Frontal cortex (tissue), 4 donors: ENCODE data around the gene APP. TPM values are rescaled to one million over a fixed set of nuclear protein-coding genes. Genes with fewer than 3 reads are reported as not detected.

ENCODE experiments used
- DNase-seq, 2 donors: peaks; one replicate each; pipeline ENCODE4 v3.0.0; 2012; ENCODE audit warnings: low spot score in 2 of 2
- FAIRE-seq: peaks from 2 replicates; lab custom pipeline; 2012; peaks lifted over from hg19 to GRCh38; lab: Jason Lieb, UNC
- small RNA-seq: library from RNA; depleted of rRNA; stranded (forward); fragments of <200 nt; gene quantifications from one replicate; pipeline ENCODE3, GENCODE V24; 2014
- total RNA-seq: library from RNA; depleted of rRNA; stranded (reverse); fragments of >200 nt; gene quantifications from one replicate; pipeline ENCODE4 v1.2.3, GENCODE V29; 2014
- donor health status: control.
- donor health status: control.
- donor health status: control.

The APP gene
- total RNA-seq, 1 donor from 2014 or later = 549 TPM

DNA sequence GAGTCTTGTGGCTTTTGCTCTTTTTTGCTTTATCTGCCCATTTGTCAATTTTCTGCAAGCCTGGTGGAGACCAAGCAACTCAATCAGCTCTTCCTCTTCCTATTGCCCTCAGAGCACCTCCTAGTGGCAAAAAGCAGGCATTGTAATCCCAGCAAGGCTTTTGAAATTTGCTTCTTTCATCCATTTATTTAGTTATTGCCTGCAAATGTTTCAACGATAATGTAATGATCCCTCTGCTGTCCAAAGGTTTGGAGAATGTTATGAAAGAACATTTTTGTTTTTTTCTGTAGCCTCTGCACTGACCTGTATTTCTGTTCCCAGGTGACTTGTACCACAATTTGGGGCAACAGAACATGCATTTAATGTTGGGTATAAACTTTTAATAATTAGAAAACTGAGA lies 308.0 kb downstream of the APP start:
- DNase-seq (no peak), FAIRE-seq (no peak)

DNA sequence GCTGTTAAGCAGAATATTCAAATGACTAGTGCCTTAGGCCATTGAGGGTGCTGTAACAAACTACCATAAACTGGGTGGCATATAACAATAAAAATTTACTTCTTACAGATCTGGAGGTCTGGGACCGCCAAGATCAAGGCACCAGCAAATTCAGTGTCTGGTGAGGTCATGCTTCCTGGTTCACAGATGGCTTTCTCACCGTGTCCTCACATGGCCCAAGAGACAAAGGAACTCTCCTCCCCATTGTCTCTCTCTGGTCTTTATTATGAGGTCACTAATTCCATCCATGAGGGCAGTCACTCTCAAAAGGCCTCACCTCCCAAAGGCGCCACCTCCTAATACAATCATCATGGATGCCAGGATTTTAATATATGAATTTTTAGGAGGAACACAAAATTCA lies 308.5 kb downstream of the APP start:
- DNase-seq = no peak
- no peak for FAIRE-seq

DNA sequence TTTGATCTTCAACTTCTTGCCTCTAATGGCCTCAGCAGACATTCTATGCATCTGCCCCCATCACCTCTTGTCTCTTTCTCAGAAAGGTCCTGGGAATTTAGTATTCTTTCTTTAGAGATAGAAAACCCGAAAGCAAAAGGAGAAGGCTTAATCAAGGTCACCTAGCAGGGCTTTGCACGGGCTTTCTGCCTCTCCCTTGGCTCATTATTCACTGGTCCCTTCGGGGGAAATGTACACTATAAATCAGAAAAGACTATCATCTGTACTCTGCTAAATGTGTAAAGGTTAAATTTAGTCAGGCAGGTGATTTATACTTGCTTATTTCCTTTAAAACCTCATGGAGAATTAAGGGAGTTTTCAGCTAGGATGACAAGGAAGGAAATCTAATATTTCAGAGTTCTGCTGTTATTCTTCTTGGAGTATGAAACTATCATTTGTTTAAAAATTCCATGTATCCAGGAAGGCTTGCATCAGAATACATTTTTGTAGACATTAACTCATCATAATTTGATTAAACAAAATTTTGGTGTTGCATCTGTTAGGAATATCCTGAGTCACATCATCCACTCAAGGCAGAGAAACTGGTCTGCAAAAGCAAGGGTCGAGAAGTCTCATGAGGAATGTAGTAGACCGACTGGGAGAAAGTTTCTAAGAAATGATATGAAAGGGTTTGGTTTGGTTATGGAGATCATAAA lies 311.2 kb downstream of the APP start:
- DNase-seq = no peak

DNA sequence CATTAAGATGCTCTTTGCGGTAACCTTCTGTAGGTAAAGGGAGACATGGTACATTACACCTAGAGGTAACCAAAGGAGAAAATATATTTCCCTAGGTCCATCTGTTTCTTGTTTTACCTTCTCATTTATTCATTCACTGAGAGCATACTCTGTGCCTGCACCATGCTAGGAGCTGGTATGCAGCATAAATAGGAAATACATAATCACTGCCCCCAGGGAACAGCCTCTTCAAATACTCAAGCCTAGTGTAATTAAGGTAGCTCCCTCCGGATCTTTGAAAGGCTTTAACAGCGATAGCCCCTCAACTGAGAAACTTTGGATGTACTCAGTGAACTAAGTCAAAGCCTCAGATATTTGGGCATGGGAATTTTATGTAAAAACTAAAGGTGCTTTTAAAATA lies 312.2 kb downstream of the APP start:
- FAIRE-seq (no peak), DNase-seq (no peak)

More for the DNA sequence above, 311.2 kb downstream of the APP start:
- FAIRE-seq = no peak

DNA sequence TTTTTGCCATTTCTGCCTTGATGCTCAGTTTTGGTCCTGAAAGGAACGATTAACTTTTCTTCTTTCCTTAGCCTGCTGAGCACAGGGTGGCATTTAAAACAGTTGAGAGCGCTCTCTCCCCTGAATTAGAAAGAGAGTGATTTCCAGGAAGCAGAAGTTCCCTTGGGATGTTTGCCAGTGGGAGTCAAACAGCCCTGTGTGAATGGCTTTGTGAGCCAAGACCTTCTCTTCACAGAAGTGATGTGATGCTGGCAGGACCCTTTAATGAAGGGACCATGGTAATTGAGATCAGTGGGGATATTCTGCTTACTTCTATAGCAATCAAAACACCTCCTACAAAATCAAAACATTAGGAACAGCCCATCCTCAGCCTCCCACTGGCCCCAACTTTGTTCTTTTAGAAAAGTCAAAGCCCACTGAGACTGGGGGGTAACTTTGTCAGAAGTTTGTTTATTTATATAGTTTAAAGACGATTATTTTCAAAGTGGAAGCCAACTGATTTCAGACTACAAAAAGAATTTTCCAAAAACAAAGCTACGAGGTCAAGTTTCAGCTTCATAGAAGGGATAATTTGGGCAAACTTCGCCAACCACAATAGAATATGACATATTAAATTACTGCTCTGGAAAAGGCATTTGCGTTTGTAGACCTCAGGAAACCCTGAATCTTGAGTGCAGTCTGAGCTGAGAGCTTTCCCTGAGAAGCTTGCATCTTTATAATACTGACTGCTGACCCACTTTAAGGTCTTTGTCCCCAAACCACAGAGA lies 313.1 kb downstream of the APP start:
- no peak for DNase-seq
- no peak for FAIRE-seq

DNA sequence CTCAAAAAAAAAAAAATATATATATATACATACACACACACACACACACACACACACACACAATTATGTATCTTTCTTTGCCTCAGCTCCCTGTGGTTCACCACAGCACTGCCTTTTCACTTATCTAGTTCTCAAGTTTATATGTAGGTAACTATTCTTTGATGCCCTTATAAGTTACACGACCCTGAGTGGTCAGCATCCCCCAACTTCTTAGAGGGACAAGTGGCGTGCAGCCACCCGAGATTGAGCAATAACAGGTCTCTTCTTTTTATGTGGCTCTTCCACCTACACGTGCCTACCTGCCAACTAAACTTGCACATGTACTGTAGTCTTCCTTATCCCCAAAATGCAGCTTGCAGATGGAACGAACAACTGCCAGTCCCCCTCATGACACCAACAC lies 315.0 kb downstream of the APP start:
- FAIRE-seq (no peak), DNase-seq (no peak)

DNA sequence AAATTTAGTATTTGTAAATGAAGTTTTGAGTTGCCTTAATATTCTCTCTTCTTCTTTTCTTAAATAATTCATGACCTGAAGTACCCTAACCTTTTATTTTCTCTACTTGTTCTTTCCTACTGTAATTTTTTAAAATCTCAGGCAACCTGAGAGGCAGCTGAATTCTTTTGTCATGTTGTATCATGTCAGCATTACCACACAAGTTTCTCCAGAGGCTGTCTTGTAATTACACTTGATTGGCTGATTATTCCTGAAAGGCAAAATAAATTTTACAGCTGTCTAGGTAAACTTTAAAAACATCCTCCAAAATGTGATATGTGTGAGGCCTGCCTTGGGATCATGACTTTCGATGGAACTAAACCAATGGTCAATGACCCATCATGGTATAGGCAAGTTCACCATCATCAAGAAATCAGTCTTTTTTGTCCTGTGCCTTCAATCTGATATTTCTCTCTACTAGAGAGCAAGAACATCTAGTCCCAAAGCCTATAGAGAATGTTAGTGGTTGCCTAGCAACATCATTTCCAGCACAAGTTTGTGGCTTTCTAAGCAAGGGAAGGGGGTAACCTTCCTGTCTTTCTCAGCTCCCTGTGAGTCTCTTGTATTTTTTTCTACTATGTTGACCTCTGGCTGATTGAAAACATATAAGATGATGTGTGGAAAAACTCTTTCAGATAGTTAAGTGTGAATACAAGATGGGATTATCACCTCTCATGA lies 320.3 kb downstream of the APP start:
- FAIRE-seq (no peak), DNase-seq (no peak)

DNA sequence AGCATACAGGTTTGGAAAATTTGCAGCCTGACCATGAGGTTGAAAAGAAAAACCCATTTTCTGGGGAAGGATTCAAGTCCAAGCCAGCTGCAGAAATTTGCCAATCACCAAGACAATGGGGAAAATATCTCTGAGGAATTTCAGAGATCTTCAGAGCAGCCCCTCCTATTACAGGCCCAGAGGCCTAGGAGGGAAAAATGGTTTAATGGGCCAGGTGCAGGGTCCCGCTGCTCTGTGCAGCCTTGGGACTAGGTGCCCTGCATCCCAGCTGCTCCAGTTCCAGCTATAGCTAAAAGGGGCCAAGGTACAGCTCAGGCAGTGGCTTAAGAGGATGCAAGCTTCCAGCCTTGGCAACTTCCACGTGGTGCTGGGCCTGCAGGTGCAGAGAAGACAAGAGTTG lies 322.3 kb downstream of the APP start:
- no peak for FAIRE-seq
- no peak for DNase-seq

DNA sequence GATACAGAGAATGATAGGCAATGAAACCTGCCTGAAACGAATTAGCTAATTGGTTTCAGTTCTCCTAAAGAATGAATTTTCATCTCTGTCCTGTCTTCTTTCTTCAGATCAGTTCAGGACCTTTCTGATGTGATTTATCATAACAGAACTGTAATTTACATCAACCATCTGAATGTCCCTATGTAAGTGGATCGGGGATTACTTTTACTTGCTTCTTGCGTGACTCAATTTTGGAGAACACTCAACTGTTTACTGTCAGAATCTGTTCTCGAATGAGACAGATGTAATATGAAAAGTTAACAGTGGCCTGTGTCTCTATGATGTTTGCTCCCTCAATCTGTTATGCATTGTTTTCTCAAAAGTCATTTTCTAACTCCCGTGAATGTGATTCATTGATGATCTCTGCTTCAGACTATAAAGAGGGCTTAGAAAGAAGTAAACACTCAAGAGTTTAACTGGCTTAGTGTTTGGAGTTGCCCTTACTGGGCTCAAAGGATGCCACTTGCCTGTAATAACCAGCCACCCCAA lies 324.8 kb downstream of the APP start:
- DNase-seq (no peak), FAIRE-seq (no peak)

DNA sequence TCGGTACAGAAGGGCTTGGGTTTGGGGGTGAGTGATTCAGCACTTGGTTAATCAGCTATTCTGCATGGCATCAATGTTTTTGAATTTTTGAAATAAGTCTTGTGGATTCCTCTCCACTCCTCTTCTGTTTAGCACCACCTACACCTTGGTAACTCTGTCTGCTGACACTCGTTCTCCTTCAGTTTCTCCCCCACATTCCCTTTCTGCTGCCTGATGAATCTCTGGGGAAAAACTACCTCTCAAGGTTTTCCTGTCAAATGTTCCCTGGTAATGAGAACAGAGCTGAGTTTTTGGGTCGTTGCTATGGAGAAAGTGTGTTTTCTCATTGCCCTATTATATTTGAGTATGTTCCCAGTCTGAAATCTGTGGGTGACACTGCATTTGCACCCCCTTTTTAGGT lies 327.6 kb downstream of the APP start:
- DNase-seq = no peak

DNA sequence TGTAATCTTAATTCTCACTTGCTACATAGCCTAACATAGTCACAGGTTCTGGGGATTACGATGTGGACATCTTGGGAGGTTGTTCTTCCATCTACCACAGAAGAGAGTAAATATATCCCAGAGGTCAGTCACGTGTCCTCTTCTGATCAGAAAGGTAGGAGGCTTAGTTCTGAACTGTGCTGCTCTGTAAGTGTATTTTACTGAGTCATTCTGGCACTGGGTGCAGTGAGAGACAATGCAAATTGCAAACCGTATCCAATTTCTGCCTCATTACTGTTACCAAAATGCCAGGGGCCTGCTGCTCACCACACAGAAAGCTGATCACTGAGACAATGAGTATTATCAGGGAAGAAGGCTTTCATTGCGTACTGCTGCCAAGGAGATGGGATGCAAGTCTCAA lies 331.8 kb downstream of the APP start:
- DNase-seq (no peak), FAIRE-seq (no peak)

More for the DNA sequence above, 327.6 kb downstream of the APP start:
- FAIRE-seq = no peak

DNA sequence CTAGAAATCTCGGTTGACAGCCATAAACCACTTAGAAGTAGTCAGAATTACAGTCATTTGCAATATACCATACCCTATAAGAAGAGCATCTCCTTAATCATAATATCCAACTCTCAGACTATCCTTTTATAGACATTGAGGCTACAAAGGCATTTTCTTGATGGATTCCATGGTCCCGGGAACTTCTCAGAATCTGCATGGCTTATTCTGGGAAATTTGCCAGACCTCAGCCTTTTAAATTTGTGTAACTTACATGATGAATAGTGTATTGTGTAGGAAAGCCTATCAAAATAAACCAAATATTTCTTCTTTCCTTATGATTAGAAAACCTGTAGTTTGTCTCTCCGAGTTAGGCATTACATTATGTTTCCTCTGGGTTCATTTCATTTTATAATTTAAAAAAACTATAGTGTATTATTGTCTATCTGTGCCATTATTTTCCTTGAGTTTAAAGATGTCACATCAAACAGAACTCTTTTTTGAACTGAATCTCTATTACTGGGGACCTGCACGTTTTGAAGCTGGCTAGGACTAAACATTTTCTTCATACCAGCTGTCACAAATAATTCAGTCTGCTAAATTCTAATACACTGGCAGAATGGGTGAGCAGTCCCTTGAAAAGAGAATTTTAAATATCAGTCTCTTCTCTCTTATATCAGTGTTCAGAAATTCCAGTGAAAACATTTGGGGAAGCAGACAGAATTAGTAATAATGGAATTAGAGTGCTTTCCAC lies 332.9 kb downstream of the APP start:
- FAIRE-seq = no peak
- no peak for DNase-seq

DNA sequence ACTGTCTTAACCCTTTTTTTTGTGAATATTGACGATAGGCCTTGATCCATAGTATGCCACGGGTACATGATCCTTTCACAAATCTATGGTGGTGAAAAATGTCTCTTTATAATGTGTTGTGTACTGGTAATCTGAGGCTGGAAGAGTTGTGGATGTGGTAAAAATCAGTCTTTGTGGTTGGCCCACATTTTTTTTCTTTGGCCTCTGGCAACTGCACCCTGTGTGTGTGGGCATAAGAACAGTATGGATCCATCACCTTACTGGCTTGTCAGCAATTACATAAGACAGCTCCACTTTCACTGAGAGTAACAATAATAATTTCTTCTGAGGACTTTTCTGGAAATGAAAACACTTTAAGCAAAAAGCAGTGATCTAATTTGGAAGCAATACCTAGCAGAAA lies 334.2 kb downstream of the APP start:
- DNase-seq = no peak

DNA sequence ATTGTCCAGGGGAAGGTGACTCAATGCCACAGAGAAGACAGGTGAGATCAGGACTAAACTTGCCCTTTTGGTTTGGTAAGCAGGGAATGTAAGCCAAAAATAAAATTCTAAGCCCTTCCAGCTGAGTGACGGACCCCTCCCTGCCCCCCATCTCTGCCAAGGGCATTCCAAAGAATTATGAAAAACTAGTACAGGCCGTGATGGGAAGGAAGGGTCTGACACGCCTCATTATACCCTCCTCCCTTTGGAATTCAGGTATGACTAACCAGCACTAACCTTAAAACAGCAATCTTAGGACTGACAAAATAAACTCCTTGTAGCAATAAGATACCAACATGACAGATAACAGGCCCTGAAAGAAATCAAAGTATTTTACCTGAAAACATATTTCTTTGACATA lies 336.2 kb downstream of the APP start:
- no peak for FAIRE-seq
- DNase-seq = no peak

More for the DNA sequence above, 334.2 kb downstream of the APP start:
- no peak for FAIRE-seq

DNA sequence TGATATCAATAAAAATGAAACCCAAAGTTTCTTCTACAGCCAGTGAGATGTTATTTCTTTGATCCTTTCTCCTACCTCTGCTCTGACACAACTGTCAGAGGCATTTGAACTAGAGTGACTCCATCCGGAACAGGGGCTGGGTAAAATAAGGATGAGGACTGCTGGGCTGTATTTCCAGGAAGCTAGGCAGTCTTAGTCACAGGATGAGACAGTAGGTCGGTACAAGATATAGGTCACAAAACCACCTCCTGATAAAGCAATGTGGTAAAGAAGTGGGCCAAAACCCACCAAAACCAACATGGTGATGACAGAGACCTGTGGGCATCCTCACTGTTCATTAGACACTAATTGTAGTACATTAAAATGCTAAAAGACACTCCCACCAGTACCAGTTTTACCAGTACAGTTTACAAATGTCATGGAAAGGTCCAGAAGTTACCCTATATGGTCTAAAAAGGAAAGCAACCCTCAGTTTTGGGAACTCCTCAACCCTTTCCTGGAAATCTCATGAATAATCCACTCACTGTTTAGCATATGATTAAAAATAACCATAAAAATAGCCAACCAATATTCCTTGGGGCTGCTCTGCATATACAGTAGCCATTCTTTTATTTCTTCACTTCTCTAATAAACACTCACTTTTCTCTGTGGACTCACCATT lies 339.1 kb downstream of the APP start:
- FAIRE-seq = no peak
- no peak for DNase-seq

Small RNA genes lying within 50 kb of the gene (small RNA-seq; reads per million reads assigned to genes)
- gene RNU6-123P (not detected), gene RNU6-926P (not detected)
